ENCODE data around the gene CORO2B.

CORO2B gene

GRCh38 chr15:68559345-68560310 is 19.2 kb upstream of the CORO2B start:
- Histone ChIP-seq H3K9me3 (ENCODE audit: control extremely low read depth in 1 of 5, control insufficient read depth in 4 of 5, insufficient read depth in 2 of 5, low read depth in 1 of 5, low read length in 4 of 5) (no peaks in the 10 kb centered on the region), H3K4me3 (ENCODE audit: control insufficient read depth in 1 of 7, extremely low read depth in 1 of 7, insufficient read depth in 4 of 7, low read depth in 2 of 7, low read length in 6 of 7) (peak overlapping the region in 6 of 7 experiments; percentile 54 to 74 (median 66)), H3K4me1 (ENCODE audit: control extremely low read depth in 1 of 4, control insufficient read depth in 4 of 4, insufficient read depth in 4 of 4, low read length in 3 of 4) (peaks cover 0 to 16% (median 14%) of the 10 kb centered on the region in 4 experiments), H3K36me3 (ENCODE audit: control insufficient read depth in 4 of 4, insufficient read depth in 4 of 4, low read length in 3 of 4) (no peaks in the 10 kb centered on the region), H3K27ac (ENCODE audit: insufficient read depth in 1 of 2, low read depth in 1 of 2, low read length in 2 of 2, poor library complexity in 1 of 2, severe bottlenecking in 2 of 2) (no peak overlapping the region), H3K27me3 (replicated peaks in 2 of 5; ENCODE audit: control insufficient read depth in 4 of 5, insufficient read depth in 5 of 5, low read length in 4 of 5) (peaks cover 0 to 23% (median 10%) of the 10 kb centered on the region in 5 experiments)
- ChIA-PET POLR2A (interaction anchor here (0.5 to 0.7 kb wide), 3 partner anchors 11 to 273 kb away, joined by 3 to 4 read pairs (median 3); no protein-coding TSS in a partner anchor), CTCF (interaction anchor here (0.6 to 7.0 kb wide), 20 partner anchors 10 to 703 kb away, joined by 3 to 89 read pairs (median 4); no protein-coding TSS in a partner anchor)
- DNase-seq, result peak; percentile 78 to 88 (median 86)
- under 1% methylated on average over 34 of the region's 54 CpGs for WGBS (ENCODE audit: insufficient coverage)

GRCh38 chr15:68560501-68561113 is 18.2 kb upstream of the CORO2B start:
- H3K9me3 ChIP-seq (ENCODE audit: control extremely low read depth in 1 of 5, control insufficient read depth in 4 of 5, insufficient read depth in 2 of 5, low read depth in 1 of 5, low read length in 4 of 5), result no peaks in the 10 kb centered on the region
- ChIA-PET POLR2A (no interaction called here), CTCF (interaction anchor here (0.7 to 7.0 kb wide), 14 partner anchors 10 to 704 kb away, joined by 3 to 89 read pairs (median 4); no protein-coding TSS in a partner anchor)
- no peak for DNase-seq
- H3K4me3 ChIP-seq (ENCODE audit: control insufficient read depth in 1 of 7, extremely low read depth in 1 of 7, insufficient read depth in 4 of 7, low read depth in 2 of 7, low read length in 6 of 7), result no peak overlapping the region
- H3K27me3 ChIP-seq (replicated peaks in 2 of 5; ENCODE audit: control insufficient read depth in 4 of 5, insufficient read depth in 5 of 5, low read length in 4 of 5), result peaks cover 0 to 23% (median 10%) of the 10 kb centered on the region in 5 experiments
- peaks cover 0 to 16% (median 14%) of the 10 kb centered on the region in 4 experiments for H3K4me1 ChIP-seq (ENCODE audit: control extremely low read depth in 1 of 4, control insufficient read depth in 4 of 4, insufficient read depth in 4 of 4, low read length in 3 of 4)
- no peak overlapping the region for H3K27ac ChIP-seq (ENCODE audit: insufficient read depth in 1 of 2, low read depth in 1 of 2, low read length in 2 of 2, poor library complexity in 1 of 2, severe bottlenecking in 2 of 2)
- 89% methylated on average over 10 of the region's 13 CpGs for WGBS (ENCODE audit: insufficient coverage)
- H3K36me3 ChIP-seq (ENCODE audit: control insufficient read depth in 4 of 4, insufficient read depth in 4 of 4, low read length in 3 of 4), result no peaks in the 10 kb centered on the region

GRCh38 chr15:68561171-68561900 is 17.5 kb upstream of the CORO2B start:
- peaks cover 0 to 23% (median 12%) of the 10 kb centered on the region in 5 experiments for H3K27me3 ChIP-seq (replicated peaks in 2 of 5; ENCODE audit: control insufficient read depth in 4 of 5, insufficient read depth in 5 of 5, low read length in 4 of 5)
- peaks cover 0 to 16% (median 14%) of the 10 kb centered on the region in 4 experiments for H3K4me1 ChIP-seq (ENCODE audit: control extremely low read depth in 1 of 4, control insufficient read depth in 4 of 4, insufficient read depth in 4 of 4, low read length in 3 of 4)
- no peaks in the 10 kb centered on the region for H3K9me3 ChIP-seq (ENCODE audit: control extremely low read depth in 1 of 5, control insufficient read depth in 4 of 5, insufficient read depth in 2 of 5, low read depth in 1 of 5, low read length in 4 of 5)
- H3K4me3 ChIP-seq (ENCODE audit: control insufficient read depth in 1 of 7, extremely low read depth in 1 of 7, insufficient read depth in 4 of 7, low read depth in 2 of 7, low read length in 6 of 7), result no peak overlapping the region
- no peak overlapping the region for H3K27ac ChIP-seq (ENCODE audit: insufficient read depth in 1 of 2, low read depth in 1 of 2, low read length in 2 of 2, poor library complexity in 1 of 2, severe bottlenecking in 2 of 2)
- CTCF ChIA-PET, result interaction anchor here (0.6 to 7.0 kb wide), 10 partner anchors 9 to 364 kb away, joined by 3 to 89 read pairs (median 8); no protein-coding TSS in a partner anchor
- no peaks in the 10 kb centered on the region for H3K36me3 ChIP-seq (ENCODE audit: control insufficient read depth in 4 of 4, insufficient read depth in 4 of 4, low read length in 3 of 4)
- no peak for DNase-seq
- WGBS (ENCODE audit: insufficient coverage), result 98% methylated on average over 9 of the region's 15 CpGs
- POLR2A ChIA-PET, result no interaction called here

- peaks cover 0 to 23% (median 12%) of the 10 kb centered on the region in 5 experiments for H3K27me3 ChIP-seq (replicated peaks in 2 of 5; ENCODE audit: control insufficient read depth in 4 of 5, insufficient read depth in 5 of 5, low read length in 4 of 5)
- no peaks in the 10 kb centered on the region for H3K36me3 ChIP-seq (ENCODE audit: control insufficient read depth in 4 of 4, insufficient read depth in 4 of 4, low read length in 3 of 4)
- no peak for DNase-seq
- H3K4me1 ChIP-seq (ENCODE audit: control extremely low read depth in 1 of 4, control insufficient read depth in 4 of 4, insufficient read depth in 4 of 4, low read length in 3 of 4), result peaks cover 0 to 16% (median 14%) of the 10 kb centered on the region in 4 experiments
- ChIA-PET POLR2A (no interaction called here), CTCF (interaction anchor here (0.6 to 7.0 kb wide), 3 partner anchors 15 to 264 kb away, joined by 3 to 89 read pairs (median 8); no protein-coding TSS in a partner anchor)
- 50% methylated on average over 2 of the region's 3 CpGs for WGBS (ENCODE audit: insufficient coverage)
- no peak overlapping the region for H3K4me3 ChIP-seq (ENCODE audit: control insufficient read depth in 1 of 7, extremely low read depth in 1 of 7, insufficient read depth in 4 of 7, low read depth in 2 of 7, low read length in 6 of 7)
- H3K27ac ChIP-seq (ENCODE audit: insufficient read depth in 1 of 2, low read depth in 1 of 2, low read length in 2 of 2, poor library complexity in 1 of 2, severe bottlenecking in 2 of 2), result no peak overlapping the region
- no peaks in the 10 kb centered on the region for H3K9me3 ChIP-seq (ENCODE audit: control extremely low read depth in 1 of 5, control insufficient read depth in 4 of 5, insufficient read depth in 2 of 5, low read depth in 1 of 5, low read length in 4 of 5)
Observed at GRCh38 chr15:68561901-68562300, 16.9 kb upstream of the CORO2B start.

- POLR2A ChIA-PET, result no interaction called here
- DNase-seq, result no peak
- WGBS (ENCODE audit: insufficient coverage), result 100% methylated on average over 1 of the region's 5 CpGs
- Histone ChIP-seq H3K9me3 (ENCODE audit: control extremely low read depth in 1 of 5, control insufficient read depth in 4 of 5, insufficient read depth in 2 of 5, low read depth in 1 of 5, low read length in 4 of 5) (no peaks in the 10 kb centered on the region), H3K4me1 (ENCODE audit: control extremely low read depth in 1 of 4, control insufficient read depth in 4 of 4, insufficient read depth in 4 of 4, low read length in 3 of 4) (peaks cover 0 to 9% (median 8%) of the 10 kb centered on the region in 4 experiments), H3K4me3 (ENCODE audit: control insufficient read depth in 1 of 7, extremely low read depth in 1 of 7, insufficient read depth in 4 of 7, low read depth in 2 of 7, low read length in 6 of 7) (no peak overlapping the region), H3K27ac (ENCODE audit: insufficient read depth in 1 of 2, low read depth in 1 of 2, low read length in 2 of 2, poor library complexity in 1 of 2, severe bottlenecking in 2 of 2) (no peak overlapping the region), H3K27me3 (replicated peaks in 2 of 5; ENCODE audit: control insufficient read depth in 4 of 5, insufficient read depth in 5 of 5, low read length in 4 of 5) (peaks cover 0 to 7% (median 3%) of the 10 kb centered on the region in 5 experiments), H3K36me3 (ENCODE audit: control insufficient read depth in 4 of 4, insufficient read depth in 4 of 4, low read length in 3 of 4) (no peaks in the 10 kb centered on the region)
- CTCF ChIA-PET, result interaction anchor here (1.2 to 7.0 kb wide), 4 partner anchors 8 to 110 kb away, joined by 3 to 89 read pairs (median 5); no protein-coding TSS in a partner anchor
Observed at GRCh38 chr15:68564173-68564572, 14.6 kb upstream of the CORO2B start.

GRCh38 chr15:68565234-68565633 is 13.6 kb upstream of the CORO2B start:
- H3K27me3 ChIP-seq (replicated peaks in 2 of 5; ENCODE audit: control insufficient read depth in 4 of 5, insufficient read depth in 5 of 5, low read length in 4 of 5), result peaks cover 0 to 4% (median 0%) of the 10 kb centered on the region in 5 experiments
- CTCF ChIA-PET, result interaction anchor here (1.5 to 7.0 kb wide), 2 partner anchors 8 to 109 kb away, joined by 4 to 89 read pairs; no protein-coding TSS in a partner anchor
- no peak overlapping the region for H3K27ac ChIP-seq (ENCODE audit: insufficient read depth in 1 of 2, low read depth in 1 of 2, low read length in 2 of 2, poor library complexity in 1 of 2, severe bottlenecking in 2 of 2)

More at GRCh38 chr15:68565234-68565633, 13.6 kb upstream of the CORO2B start:
- POLR2A ChIA-PET, result interaction anchor here (0.6 kb wide), 1 partner anchor 1493 kb away, joined by 3 read pairs; no protein-coding TSS in a partner anchor
- no peaks in the 10 kb centered on the region for H3K9me3 ChIP-seq (ENCODE audit: control extremely low read depth in 1 of 5, control insufficient read depth in 4 of 5, insufficient read depth in 2 of 5, low read depth in 1 of 5, low read length in 4 of 5)
- no peak overlapping the region for H3K4me3 ChIP-seq (ENCODE audit: control insufficient read depth in 1 of 7, extremely low read depth in 1 of 7, insufficient read depth in 4 of 7, low read depth in 2 of 7, low read length in 6 of 7)
- DNase-seq, result no peak
- H3K4me1 ChIP-seq (ENCODE audit: control extremely low read depth in 1 of 4, control insufficient read depth in 4 of 4, insufficient read depth in 4 of 4, low read length in 3 of 4), result no peaks in the 10 kb centered on the region
- H3K36me3 ChIP-seq (ENCODE audit: control insufficient read depth in 4 of 4, insufficient read depth in 4 of 4, low read length in 3 of 4), result no peaks in the 10 kb centered on the region

Measured in common myeloid progenitor, CD34-positive (primary cell).